Measurements from ENCODE around the gene SIM2.

SIM2 gene

GRCh38 chr21:36747815-36748383, 49.0 kb downstream of the SIM2 start:
- Histone ChIP-seq H3K9ac (ENCODE audit: low read depth, low read length) (no peak overlapping the region), H3K4me1 (ENCODE audit: insufficient read depth, low read length) (no peaks in the 10 kb centered on the region), H3K79me2 (ENCODE audit: insufficient read depth, low read length) (no peaks in the 10 kb centered on the region), H3K4me2 (ENCODE audit: insufficient read depth, low read length) (no peak overlapping the region), H3K9me3 (ENCODE audit: insufficient read depth, low read length, severe bottlenecking) (no peaks in the 10 kb centered on the region), H2AFZ (ENCODE audit: low read depth, low read length) (no peak overlapping the region), H3K27ac (ENCODE audit: low read length) (no peak overlapping the region), H3K36me3 (ENCODE audit: insufficient read depth, low read length) (no peaks in the 10 kb centered on the region; the same call in 1 of the 2 replicates), H3K4me3 (ENCODE audit: low read depth in 1 of 2, low read length in 2 of 2) (no peak overlapping the region), H3K27me3 (ENCODE audit: insufficient read depth, low read length, poor library complexity) (no peaks in the 10 kb centered on the region), H4K20me1 (ENCODE audit: insufficient read depth, low read length) (no peaks in the 10 kb centered on the region)
- no peak for ATAC-seq (ENCODE audit: insufficient read depth, low read depth)
- DNase-seq: no peak
- TF ChIP-seq CTCF (IDR thresholded peaks at IDR 0.05; ENCODE audit: borderline replicate concordance, extremely low read depth, low read length, poor library complexity, severe bottlenecking): no peak
- no peak for TF ChIP-seq EZH2 (IDR thresholded peaks at IDR 0.05; ENCODE audit: borderline replicate concordance, low read depth, low read length, severe bottlenecking)

- Histone ChIP-seq H3K79me2 (ENCODE audit: insufficient read depth, low read length) (no peaks in the 10 kb centered on the region), H3K27ac (ENCODE audit: low read length) (no peak overlapping the region), H3K9ac (ENCODE audit: low read depth, low read length) (no peak overlapping the region), H4K20me1 (ENCODE audit: insufficient read depth, low read length) (no peaks in the 10 kb centered on the region), H3K9me3 (ENCODE audit: insufficient read depth, low read length, severe bottlenecking) (no peaks in the 10 kb centered on the region), H3K27me3 (ENCODE audit: insufficient read depth, low read length, poor library complexity) (no peaks in the 10 kb centered on the region), H3K4me2 (ENCODE audit: insufficient read depth, low read length) (no peak overlapping the region), H2AFZ (ENCODE audit: low read depth, low read length) (no peak overlapping the region), H3K4me3 (ENCODE audit: low read depth in 1 of 2, low read length in 2 of 2) (no peak overlapping the region), H3K36me3 (ENCODE audit: insufficient read depth, low read length) (peaks cover 4% of the 10 kb centered on the region; the same call in 1 of the 2 replicates), H3K4me1 (ENCODE audit: insufficient read depth, low read length) (no peaks in the 10 kb centered on the region)
- DNase-seq: no peak
- ATAC-seq (ENCODE audit: insufficient read depth, low read depth): no peak
- TF ChIP-seq CTCF (IDR thresholded peaks at IDR 0.05; ENCODE audit: borderline replicate concordance, extremely low read depth, low read length, poor library complexity, severe bottlenecking) (no peak), EZH2 (IDR thresholded peaks at IDR 0.05; ENCODE audit: borderline replicate concordance, low read depth, low read length, severe bottlenecking) (no peak)
These were observed 51.1 kb downstream of the SIM2 start for GRCh38 chr21:36749935-36750575.

- DNase-seq (no peak), ATAC-seq (ENCODE audit: insufficient read depth, low read depth) (no peak)
- Histone ChIP-seq H4K20me1 (ENCODE audit: insufficient read depth, low read length) (no peaks in the 10 kb centered on the region), H3K27me3 (ENCODE audit: insufficient read depth, low read length, poor library complexity) (no peaks in the 10 kb centered on the region), H3K9me3 (ENCODE audit: insufficient read depth, low read length, severe bottlenecking) (no peaks in the 10 kb centered on the region), H3K36me3 (ENCODE audit: insufficient read depth, low read length) (peaks cover 4% of the 10 kb centered on the region; the same call in 1 of the 2 replicates), H3K79me2 (ENCODE audit: insufficient read depth, low read length) (no peaks in the 10 kb centered on the region), H3K27ac (ENCODE audit: low read length) (no peak overlapping the region), H3K4me3 (ENCODE audit: low read depth in 1 of 2, low read length in 2 of 2) (no peak overlapping the region), H2AFZ (ENCODE audit: low read depth, low read length) (no peak overlapping the region), H3K4me1 (ENCODE audit: insufficient read depth, low read length) (no peaks in the 10 kb centered on the region), H3K4me2 (ENCODE audit: insufficient read depth, low read length) (no peak overlapping the region), H3K9ac (ENCODE audit: low read depth, low read length) (no peak overlapping the region)
- TF ChIP-seq EZH2 (IDR thresholded peaks at IDR 0.05; ENCODE audit: borderline replicate concordance, low read depth, low read length, severe bottlenecking): no peak
- no peak for TF ChIP-seq CTCF (IDR thresholded peaks at IDR 0.05; ENCODE audit: borderline replicate concordance, extremely low read depth, low read length, poor library complexity, severe bottlenecking)
These were observed 51.7 kb downstream of the SIM2 start for GRCh38 chr21:36750576-36750959.

Measured in DND-41 (cell line).